Psoas muscle (tissue), 8 donors: ENCODE measurements around the gene TLCD3B. TPM values are rescaled to one million over a fixed set of nuclear protein-coding genes. Genes with fewer than 3 reads are reported as not detected.

ENCODE experiments used
- ATAC-seq, 4 donors: fragments of 200-7000 bp; cut with Tn5 transposase; one replicate each; pipeline ENCODE4 v1.9.1; 2020; ENCODE audit warnings: moderate library complexity in 3 of 4, mild to moderate bottlenecking in 2 of 4
- DNase-seq, 2 donors: peaks; one replicate each; pipeline ENCODE4 v3.0.0-alpha.2; 2020
- H3K27ac ChIP-seq: fragments of 200-600 bp; one replicate; pipeline ENCODE4 v1.8.0; 2022
- H3K27me3 ChIP-seq, 3 donors: fragments of 200-600 bp in 1 of 3; one replicate each; pipeline versions ENCODE4 v1.6.1 to v1.8.0; 2013 to 2022; ENCODE audit warnings: low read length in 2 of 3, mild to moderate bottlenecking in 2 of 3, moderate library complexity in 1 of 3; ENCODE audit not compliant: insufficient read depth in 3 of 3
- H3K36me3 ChIP-seq, 2 donors: fragments of 200-600 bp in 1 of 2; one replicate each; pipeline versions ENCODE4 v1.6.1 to v1.8.0; 2013 to 2022; ENCODE audit warnings: low read depth in 1 of 2, mild to moderate bottlenecking in 1 of 2, moderate library complexity in 1 of 2; ENCODE audit not compliant: insufficient read depth in 1 of 2
- H3K4me1 ChIP-seq: fragments of 200-600 bp; one replicate; pipeline ENCODE4 v1.8.0; 2022
- H3K4me3 ChIP-seq: fragments of 200-600 bp; one replicate; pipeline ENCODE4 v1.8.0; 2022; ENCODE audit warnings: mild to moderate bottlenecking
- H3K9me3 ChIP-seq: fragments of 200-600 bp; one replicate; pipeline ENCODE4 v1.8.0; 2022
- CTCF ChIP-seq: fragments of 200-600 bp; IDR thresholded peaks from one replicate; pipeline ENCODE4 v1.8.0; 2022; ENCODE audit warnings: antibody characterized with exemption
- WGBS, 3 donors: extraction: QIAGEN DNeasy Blood & Tissue Kit; methylation state at CpG; one replicate each; pipeline versions ENCODE4 v1.1.6 to v1.1.7; 2013; 5-methylcytosine and 5-hydroxymethylcytosine counted together
- intact Hi-C, 2 donors: fragments of 100-400 bp; cut with DNase I; formaldehyde crosslinking; loops; one replicate each; pipeline versions ENCODE4 v1.11.0 to v1.14.2; 2022
- polyA plus RNA-seq, 3 donors: library from polyadenylated mRNA; stranded (reverse); fragments of 200-250 nt; gene quantifications; one replicate each; pipeline ENCODE4 v1.2.3, GENCODE V29; 2013
- total RNA-seq, 4 donors: library from RNA; stranded (reverse); fragmentation: NEBNext Ultra II Directional in 2 of 4; extraction: Animal tissue kit (Norgen Biotek cat#: 25700) in 2 of 4; gene quantifications; one replicate each; pipeline versions ENCODE4 v1.2.1 to v1.2.4, GENCODE V29; 2021 to 2023
- donor health status: healthy with polysubstance abuse.
- donor health status: DM: no; HTN: no; CAD: no; lungs with moderate emphysema.
- donor health status: Bipolar disorder and iron deficiency.
- donor health status: healthy.
- donor health status: DM: yes; HTN: yes; CAD: no.
- donor health status: DM: no; HTN: no; CAD: no.
- donor health status: DM: no; HTN: no; CAD: no.
- donor health status: DM: yes; HTN: yes; CAD: no.

The TLCD3B gene
- total and polyA plus RNA-seq, 7 donors, result 0.13 to 1.9 (median 0.22) TPM

GRCh38 chr16:30040221-30040620 lies 9.2 kb upstream of the TLCD3B start:
- ATAC-seq, result no peak
- no peak for DNase-seq
- Histone ChIP-seq H3K4me1 (no peaks in the 10 kb centered on the region), H3K27me3 (peaks cover 0 to 5% (median 0%) of the 10 kb centered on the region in 3 donors), H3K4me3 (no peak overlapping the region), H3K9me3 (no peaks in the 10 kb centered on the region), H3K36me3 (no peaks in the 10 kb centered on the region), H3K27ac (no peak overlapping the region)
- TF ChIP-seq CTCF, result no peak
- intact Hi-C loops, result loop anchor here in 1 of 2 donors (5.0 kb wide), 2 partner anchors 52 to 142 kb away; partner anchors contain the start of genes CORO1A and TBX6
- WGBS, 3 donors, result 72 to 73% (median 72%) methylated on average over 5 of the region's 5 CpGs

GRCh38 chr16:30033270-30033669 lies 2.2 kb upstream of the TLCD3B start:
- no peaks in the 10 kb centered on the region for H3K9me3 ChIP-seq
- H3K36me3 ChIP-seq, result no peaks in the 10 kb centered on the region
- peaks cover 2% of the 10 kb centered on the region for H3K4me1 ChIP-seq
- TF ChIP-seq CTCF, result no peak
- H3K4me3 ChIP-seq, result no peak overlapping the region
- 76 to 78% (median 76%) methylated on average over 7 of the region's 7 CpGs for WGBS, 3 donors
- intact Hi-C loops, result no loop called here
- no peak for DNase-seq
- H3K27me3 ChIP-seq, result peaks cover 0 to 58% (median 13%) of the 10 kb centered on the region in 3 donors
- ATAC-seq, result no peak
- H3K27ac ChIP-seq, result no peak overlapping the region

GRCh38 chr16:30032083-30032819 lies 1.2 kb upstream of the TLCD3B start:
- Histone ChIP-seq H3K9me3 (no peaks in the 10 kb centered on the region), H3K4me1 (peaks cover 2% of the 10 kb centered on the region), H3K4me3 (no peak overlapping the region), H3K36me3 (no peaks in the 10 kb centered on the region), H3K27ac (no peak overlapping the region), H3K27me3 (peaks cover 0 to 67% (median 15%) of the 10 kb centered on the region in 3 donors)
- 23 to 27% (median 26%) methylated on average over 12 of the region's 12 CpGs for WGBS, 3 donors
- intact Hi-C loops, result no loop called here
- ATAC-seq (peak in 2 of 4 donors; percentile 47 to 67), DNase-seq (no peak)
- TF ChIP-seq CTCF, result peak; percentile 61

- WGBS, 3 donors, result 14 to 22% (median 19%) methylated on average over 11 of the region's 11 CpGs
- Histone ChIP-seq H3K4me1 (peaks cover 2% of the 10 kb centered on the region), H3K9me3 (no peaks in the 10 kb centered on the region), H3K27ac (no peak overlapping the region), H3K4me3 (no peak overlapping the region), H3K27me3 (peaks cover 0 to 70% (median 15%) of the 10 kb centered on the region in 3 donors), H3K36me3 (no peaks in the 10 kb centered on the region)
- no peak for TF ChIP-seq CTCF
- no peak for DNase-seq
- no peak for ATAC-seq
- intact Hi-C loops, result no loop called here
Measured at GRCh38 chr16:30031477-30031918, 427 bp upstream of the TLCD3B start.
